ENCODE data around the gene MBP.
"Not testable (repeated sequence)": the region's sequence is repeated elsewhere in the genome, so short reads cannot be mapped to it uniquely, and the experiment has no call there.

Gene MBP

GRCh38 chr18:76953156-76953555 lies 179.4 kb downstream of the MBP start:
- H3K9me3 ChIP-seq (ENCODE audit: control insufficient read depth, low read length): no peaks in the 10 kb centered on the region
- 84 to 89% methylated on average over 6 of the region's 6 CpGs for WGBS, 2 experiments
- H3K27ac ChIP-seq (ENCODE audit: insufficient read depth, low read depth, low read length, poor library complexity, severe bottlenecking): no peak overlapping the region
- H3K36me3 ChIP-seq (ENCODE audit: control insufficient read depth, insufficient read depth, low read length): no peaks in the 10 kb centered on the region
- no peaks in the 10 kb centered on the region for H3K27me3 ChIP-seq (ENCODE audit: control insufficient read depth, insufficient read depth, low read length, poor library complexity, severe bottlenecking)
- no peak overlapping the region for H3K4me3 ChIP-seq (ENCODE audit: insufficient read depth, low read depth, low read length)
- H3K4me1 ChIP-seq (ENCODE audit: control insufficient read depth, insufficient read depth, low read length): no peaks in the 10 kb centered on the region

- Histone ChIP-seq H3K27ac (ENCODE audit: insufficient read depth, low read depth, low read length, poor library complexity, severe bottlenecking) (no peak overlapping the region), H3K4me1 (ENCODE audit: control insufficient read depth, insufficient read depth, low read length) (no peaks in the 10 kb centered on the region), H3K36me3 (ENCODE audit: control insufficient read depth, insufficient read depth, low read length) (no peaks in the 10 kb centered on the region), H3K4me3 (ENCODE audit: insufficient read depth, low read depth, low read length) (no peak overlapping the region), H3K9me3 (ENCODE audit: control insufficient read depth, low read length) (no peaks in the 10 kb centered on the region), H3K27me3 (ENCODE audit: control insufficient read depth, insufficient read depth, low read length, poor library complexity, severe bottlenecking) (no peaks in the 10 kb centered on the region)
- WGBS, 2 experiments: 91 to 95% methylated on average over 4 of the region's 4 CpGs
Measured at GRCh38 chr18:76952747-76953146, 179.8 kb downstream of the MBP start.

GRCh38 chr18:76951456-76952247 lies 180.9 kb downstream of the MBP start:
- 92 to 96% methylated on average over 12 of the region's 12 CpGs for WGBS, 2 experiments
- no peak overlapping the region for H3K27ac ChIP-seq (ENCODE audit: insufficient read depth, low read depth, low read length, poor library complexity, severe bottlenecking)
- no peaks in the 10 kb centered on the region for H3K27me3 ChIP-seq (ENCODE audit: control insufficient read depth, insufficient read depth, low read length, poor library complexity, severe bottlenecking)
- no peaks in the 10 kb centered on the region for H3K4me1 ChIP-seq (ENCODE audit: control insufficient read depth, insufficient read depth, low read length)
- H3K9me3 ChIP-seq (ENCODE audit: control insufficient read depth, low read length): no peaks in the 10 kb centered on the region
- no peaks in the 10 kb centered on the region for H3K36me3 ChIP-seq (ENCODE audit: control insufficient read depth, insufficient read depth, low read length)
- no peak overlapping the region for H3K4me3 ChIP-seq (ENCODE audit: insufficient read depth, low read depth, low read length)

- H3K36me3 ChIP-seq (ENCODE audit: control insufficient read depth, insufficient read depth, low read length): no peaks in the 10 kb centered on the region
- H3K9me3 ChIP-seq (ENCODE audit: control insufficient read depth, low read length): no peaks in the 10 kb centered on the region
- WGBS, 2 experiments: 96% methylated on average over 8 of the region's 8 CpGs
- no peaks in the 10 kb centered on the region for H3K4me1 ChIP-seq (ENCODE audit: control insufficient read depth, insufficient read depth, low read length)
- H3K27me3 ChIP-seq (ENCODE audit: control insufficient read depth, insufficient read depth, low read length, poor library complexity, severe bottlenecking): no peaks in the 10 kb centered on the region
- no peak overlapping the region for H3K27ac ChIP-seq (ENCODE audit: insufficient read depth, low read depth, low read length, poor library complexity, severe bottlenecking)
- H3K4me3 ChIP-seq (ENCODE audit: insufficient read depth, low read depth, low read length): no peak overlapping the region
Measured at GRCh38 chr18:76948345-76948744, 184.2 kb downstream of the MBP start.

- not testable (repeated sequence) for H3K27ac ChIP-seq (ENCODE audit: insufficient read depth, low read depth, low read length, poor library complexity, severe bottlenecking); H3K9me3 ChIP-seq (ENCODE audit: control insufficient read depth, low read length); H3K4me1 ChIP-seq (ENCODE audit: control insufficient read depth, insufficient read depth, low read length); H3K27me3 ChIP-seq (ENCODE audit: control insufficient read depth, insufficient read depth, low read length, poor library complexity, severe bottlenecking); H3K36me3 ChIP-seq (ENCODE audit: control insufficient read depth, insufficient read depth, low read length); H3K4me3 ChIP-seq (ENCODE audit: insufficient read depth, low read depth, low read length)
- 90 to 92% methylated on average over 8 of the region's 8 CpGs for WGBS, 2 experiments
Measured at GRCh38 chr18:76944346-76944745, 188.2 kb downstream of the MBP start.

GRCh38 chr18:76943542-76944339 lies 188.8 kb downstream of the MBP start:
- Histone ChIP-seq H3K9me3 (ENCODE audit: control insufficient read depth, low read length) (no peaks in the 10 kb centered on the region), H3K27me3 (ENCODE audit: control insufficient read depth, insufficient read depth, low read length, poor library complexity, severe bottlenecking) (no peaks in the 10 kb centered on the region), H3K4me3 (ENCODE audit: insufficient read depth, low read depth, low read length) (no peak overlapping the region), H3K27ac (ENCODE audit: insufficient read depth, low read depth, low read length, poor library complexity, severe bottlenecking) (no peak overlapping the region), H3K36me3 (ENCODE audit: control insufficient read depth, insufficient read depth, low read length) (peaks cover 5% of the 10 kb centered on the region), H3K4me1 (ENCODE audit: control insufficient read depth, insufficient read depth, low read length) (no peaks in the 10 kb centered on the region)
- WGBS, 2 experiments: 94 to 95% methylated on average over 5 to 6 of the region's 6 CpGs

GRCh38 chr18:76941284-76941683 lies 191.3 kb downstream of the MBP start:
- Histone ChIP-seq H3K27ac (ENCODE audit: insufficient read depth, low read depth, low read length, poor library complexity, severe bottlenecking) (no peak overlapping the region), H3K36me3 (ENCODE audit: control insufficient read depth, insufficient read depth, low read length) (peaks cover 5% of the 10 kb centered on the region), H3K27me3 (ENCODE audit: control insufficient read depth, insufficient read depth, low read length, poor library complexity, severe bottlenecking) (no peaks in the 10 kb centered on the region), H3K4me3 (ENCODE audit: insufficient read depth, low read depth, low read length) (no peak overlapping the region), H3K4me1 (ENCODE audit: control insufficient read depth, insufficient read depth, low read length) (no peaks in the 10 kb centered on the region), H3K9me3 (ENCODE audit: control insufficient read depth, low read length) (no peaks in the 10 kb centered on the region)
- WGBS, 2 experiments: 94 to 95% methylated on average over 9 of the region's 9 CpGs

- Histone ChIP-seq H3K36me3 (ENCODE audit: control insufficient read depth, insufficient read depth, low read length) (peaks cover 5% of the 10 kb centered on the region), H3K4me3 (ENCODE audit: insufficient read depth, low read depth, low read length) (no peak overlapping the region), H3K27ac (ENCODE audit: insufficient read depth, low read depth, low read length, poor library complexity, severe bottlenecking) (no peak overlapping the region), H3K9me3 (ENCODE audit: control insufficient read depth, low read length) (no peaks in the 10 kb centered on the region), H3K27me3 (ENCODE audit: control insufficient read depth, insufficient read depth, low read length, poor library complexity, severe bottlenecking) (no peaks in the 10 kb centered on the region), H3K4me1 (ENCODE audit: control insufficient read depth, insufficient read depth, low read length) (no peaks in the 10 kb centered on the region)
- 92 to 96% methylated on average over 12 of the region's 12 CpGs for WGBS, 2 experiments
Measured at GRCh38 chr18:76938619-76939018, 194.0 kb downstream of the MBP start.

GRCh38 chr18:76937597-76937996 lies 195.0 kb downstream of the MBP start:
- Histone ChIP-seq H3K9me3 (ENCODE audit: control insufficient read depth, low read length) (no peaks in the 10 kb centered on the region), H3K36me3 (ENCODE audit: control insufficient read depth, insufficient read depth, low read length) (peaks cover 5% of the 10 kb centered on the region), H3K4me1 (ENCODE audit: control insufficient read depth, insufficient read depth, low read length) (no peaks in the 10 kb centered on the region), H3K27ac (ENCODE audit: insufficient read depth, low read depth, low read length, poor library complexity, severe bottlenecking) (no peak overlapping the region), H3K4me3 (ENCODE audit: insufficient read depth, low read depth, low read length) (no peak overlapping the region), H3K27me3 (ENCODE audit: control insufficient read depth, insufficient read depth, low read length, poor library complexity, severe bottlenecking) (no peaks in the 10 kb centered on the region)
- 83% methylated on average over 1 of the region's 1 CpG; no CpG with 5 or more reads in 1 of the 2 experiments for WGBS, 2 experiments

- Histone ChIP-seq H3K27me3 (ENCODE audit: control insufficient read depth, insufficient read depth, low read length, poor library complexity, severe bottlenecking) (no peaks in the 10 kb centered on the region), H3K9me3 (ENCODE audit: control insufficient read depth, low read length) (no peaks in the 10 kb centered on the region), H3K4me3 (ENCODE audit: insufficient read depth, low read depth, low read length) (no peak overlapping the region), H3K27ac (ENCODE audit: insufficient read depth, low read depth, low read length, poor library complexity, severe bottlenecking) (no peak overlapping the region), H3K4me1 (ENCODE audit: control insufficient read depth, insufficient read depth, low read length) (no peaks in the 10 kb centered on the region), H3K36me3 (ENCODE audit: control insufficient read depth, insufficient read depth, low read length) (peaks cover 5% of the 10 kb centered on the region)
- 94 to 95% methylated on average over 11 of the region's 11 CpGs for WGBS, 2 experiments
Measured at GRCh38 chr18:76936877-76937276, 195.7 kb downstream of the MBP start.
